KMS-11 (cell line): ENCODE data around the gene RYR2.

Source experiments
- H2AFZ ChIP-seq: fragments of 200-600 bp; sonication (generic); 2 replicates; pipeline ENCODE4 v1.6.1; 2016; ENCODE audit warnings: antibody characterized with exemption, mixed run types, low read depth
- H3K27ac ChIP-seq: fragments of 200-600 bp; sonication (generic); 2 replicates; pipeline ENCODE4 v1.6.1; 2016; ENCODE audit warnings: mild to moderate bottlenecking, mixed run types
- H3K27me3 ChIP-seq: fragments of 200-600 bp; sonication (generic); 2 replicates; pipeline ENCODE4 v1.6.1; 2017; ENCODE audit warnings: mild to moderate bottlenecking, low read depth, mixed run types, moderate library complexity; ENCODE audit not compliant: insufficient read depth
- H3K36me3 ChIP-seq: fragments of 200-600 bp; sonication (generic); 2 replicates; pipeline ENCODE4 v1.6.1; 2017; ENCODE audit warnings: mild to moderate bottlenecking, mixed run types; ENCODE audit not compliant: insufficient read depth
- H3K4me1 ChIP-seq: fragments of 200-600 bp; sonication (generic); 2 replicates; pipeline ENCODE4 v1.6.1; 2016; ENCODE audit warnings: mild to moderate bottlenecking, low read depth, mixed run types; ENCODE audit not compliant: poor library complexity, severe bottlenecking
- H3K4me2 ChIP-seq: fragments of 200-600 bp; sonication (generic); 2 replicates; pipeline ENCODE4 v1.7.0; 2016; ENCODE audit warnings: mild to moderate bottlenecking, mixed run types
- H3K4me3 ChIP-seq: fragments of 200-600 bp; sonication (generic); IDR thresholded peaks from 2 replicates; pipeline ENCODE4 v1.6.1; 2017; ENCODE audit warnings: low read depth, low read length, mixed read lengths; ENCODE audit not compliant: insufficient read depth
- H3K79me2 ChIP-seq: fragments of 200-600 bp; sonication (generic); 2 replicates; pipeline ENCODE4 v1.6.1; 2016; ENCODE audit warnings: low read depth, mixed run types; ENCODE audit not compliant: insufficient read depth
- H3K9ac ChIP-seq: fragments of 200-600 bp; sonication (generic); 2 replicates; pipeline ENCODE4 v1.6.1; 2016; ENCODE audit warnings: mild to moderate bottlenecking, mixed run types
- H4K20me1 ChIP-seq: fragments of 200-600 bp; sonication (generic); 2 replicates; pipeline ENCODE4 v1.6.1; 2016; ENCODE audit warnings: mild to moderate bottlenecking, mixed run types; ENCODE audit not compliant: insufficient read depth
- TF ChIP-seq, protein P1 (sequence below): fragments of 200-600 bp; sonication (generic); conservative IDR thresholded peaks from 2 replicates; pipeline ENCODE4 v1.6.1; 2017; ENCODE audit warnings: low read depth, mild to moderate bottlenecking, antibody characterized with exemption, low read length, moderate library complexity, mixed read lengths

Gene RYR2

DNA sequence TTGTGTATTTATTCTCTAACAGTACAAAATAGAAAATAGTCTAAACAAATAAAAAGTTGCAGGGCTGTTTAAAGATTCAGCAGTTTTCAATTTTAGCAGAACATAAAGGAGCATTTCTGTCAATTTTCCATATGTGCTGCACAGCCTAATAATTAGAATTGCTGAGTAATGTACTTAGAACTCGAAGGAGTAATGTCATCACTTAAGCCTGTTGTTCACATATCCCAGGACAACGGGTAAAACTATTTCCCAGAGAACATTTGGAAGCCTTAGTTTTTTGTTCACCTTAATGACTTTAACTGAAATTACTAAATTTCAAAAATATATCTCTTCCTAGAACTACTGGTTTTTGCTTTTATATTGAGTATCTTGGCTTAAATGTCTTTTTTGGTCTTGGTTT is 767.1 kb downstream of the RYR2 start:
- Histone ChIP-seq H4K20me1 (no peaks in the 10 kb centered on the region), H3K27ac (no peak overlapping the region), H3K4me3 (no peak overlapping the region), H2AFZ (no peak overlapping the region), H3K4me2 (no peak overlapping the region), H3K9ac (no peak overlapping the region), H3K36me3 (no peaks in the 10 kb centered on the region), H3K4me1 (no peaks in the 10 kb centered on the region), H3K79me2 (no peaks in the 10 kb centered on the region), H3K27me3 (no peaks in the 10 kb centered on the region)
- TF ChIP-seq, protein P1, sequence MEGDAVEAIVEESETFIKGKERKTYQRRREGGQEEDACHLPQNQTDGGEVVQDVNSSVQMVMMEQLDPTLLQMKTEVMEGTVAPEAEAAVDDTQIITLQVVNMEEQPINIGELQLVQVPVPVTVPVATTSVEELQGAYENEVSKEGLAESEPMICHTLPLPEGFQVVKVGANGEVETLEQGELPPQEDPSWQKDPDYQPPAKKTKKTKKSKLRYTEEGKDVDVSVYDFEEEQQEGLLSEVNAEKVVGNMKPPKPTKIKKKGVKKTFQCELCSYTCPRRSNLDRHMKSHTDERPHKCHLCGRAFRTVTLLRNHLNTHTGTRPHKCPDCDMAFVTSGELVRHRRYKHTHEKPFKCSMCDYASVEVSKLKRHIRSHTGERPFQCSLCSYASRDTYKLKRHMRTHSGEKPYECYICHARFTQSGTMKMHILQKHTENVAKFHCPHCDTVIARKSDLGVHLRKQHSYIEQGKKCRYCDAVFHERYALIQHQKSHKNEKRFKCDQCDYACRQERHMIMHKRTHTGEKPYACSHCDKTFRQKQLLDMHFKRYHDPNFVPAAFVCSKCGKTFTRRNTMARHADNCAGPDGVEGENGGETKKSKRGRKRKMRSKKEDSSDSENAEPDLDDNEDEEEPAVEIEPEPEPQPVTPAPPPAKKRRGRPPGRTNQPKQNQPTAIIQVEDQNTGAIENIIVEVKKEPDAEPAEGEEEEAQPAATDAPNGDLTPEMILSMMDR = no peak

DNA sequence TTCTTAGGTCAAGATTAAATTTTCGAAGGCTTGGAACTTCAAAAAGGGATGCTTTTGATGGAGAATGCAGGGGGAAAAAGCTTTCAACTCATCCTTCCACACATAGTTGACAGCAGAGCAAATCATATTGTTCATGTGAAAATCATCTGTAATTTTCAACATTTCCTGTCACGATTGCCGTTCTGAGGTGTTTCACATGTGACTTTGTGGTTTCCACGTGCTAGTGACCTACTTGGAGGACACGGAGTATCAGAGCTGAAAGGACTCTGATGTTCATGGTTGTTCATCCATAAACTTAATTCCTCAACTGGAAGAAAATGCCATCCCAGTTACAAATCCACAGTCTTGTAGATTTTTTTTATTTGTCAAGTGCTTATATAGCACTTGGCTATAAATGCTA is 769.6 kb downstream of the RYR2 start:
- no peaks in the 10 kb centered on the region for H3K4me1 ChIP-seq
- H3K27me3 ChIP-seq = no peaks in the 10 kb centered on the region
- H3K36me3 ChIP-seq = no peaks in the 10 kb centered on the region
- no peak overlapping the region for H3K9ac ChIP-seq
- no peaks in the 10 kb centered on the region for H3K79me2 ChIP-seq
- TF ChIP-seq, protein P1 = no peak
- no peak overlapping the region for H3K4me2 ChIP-seq
- H2AFZ ChIP-seq = no peak overlapping the region
- no peak overlapping the region for H3K27ac ChIP-seq
- H3K4me3 ChIP-seq = no peak overlapping the region
- no peaks in the 10 kb centered on the region for H4K20me1 ChIP-seq

DNA sequence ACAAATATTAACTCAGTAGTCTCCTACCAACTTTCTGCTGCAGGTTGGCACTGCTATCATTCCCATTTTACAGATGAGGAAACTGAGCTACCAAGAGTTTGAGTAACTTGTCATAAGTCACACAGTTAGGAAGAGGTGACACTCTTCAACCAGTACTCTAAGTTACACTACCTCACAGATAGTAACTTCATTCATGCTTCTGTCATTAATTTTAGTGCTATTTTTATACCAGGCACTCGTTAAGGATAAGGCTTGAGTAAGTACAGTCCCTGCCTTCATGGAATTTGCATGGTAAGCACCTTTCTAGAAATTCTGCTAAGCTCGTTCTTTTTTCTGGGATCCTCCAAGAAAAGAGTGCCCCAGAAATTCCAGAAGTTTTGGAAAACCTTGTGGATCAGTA is 770.1 kb downstream of the RYR2 start:
- Histone ChIP-seq H3K4me1 (no peaks in the 10 kb centered on the region), H3K27me3 (no peaks in the 10 kb centered on the region), H4K20me1 (no peaks in the 10 kb centered on the region), H3K4me2 (no peak overlapping the region), H3K79me2 (no peaks in the 10 kb centered on the region), H3K27ac (no peak overlapping the region), H3K36me3 (no peaks in the 10 kb centered on the region), H2AFZ (no peak overlapping the region), H3K4me3 (no peak overlapping the region), H3K9ac (no peak overlapping the region)
- TF ChIP-seq, protein P1 = no peak

DNA sequence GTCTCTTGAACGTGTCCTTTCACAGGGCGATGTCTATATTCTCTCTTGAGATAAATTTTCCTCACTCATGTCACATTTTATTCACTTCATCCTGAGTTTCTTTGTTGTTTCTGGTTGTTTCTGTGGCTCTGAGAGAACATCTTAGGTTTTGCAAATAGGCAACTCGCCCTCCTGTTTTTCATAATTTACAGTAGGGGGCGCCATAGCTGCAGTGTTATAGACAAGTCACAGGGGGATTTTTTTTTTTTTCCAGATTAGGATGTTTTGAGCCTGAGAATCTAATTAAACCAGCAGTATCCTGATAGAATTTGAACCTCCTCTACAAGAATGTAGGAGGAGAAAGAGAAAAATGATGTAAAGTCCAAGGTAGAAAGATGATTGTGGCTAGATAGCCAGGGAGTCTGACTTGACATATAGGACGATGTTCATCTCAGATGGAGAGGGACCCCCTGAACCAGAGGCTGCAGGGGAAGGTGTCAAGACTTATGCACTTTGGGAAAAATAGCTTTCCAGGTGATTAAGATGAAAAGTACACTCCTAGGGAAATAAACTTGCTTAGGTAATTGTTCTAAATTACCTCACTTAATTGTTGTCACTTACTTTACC is 772.4 kb downstream of the RYR2 start:
- H2AFZ ChIP-seq = no peak overlapping the region
- no peaks in the 10 kb centered on the region for H4K20me1 ChIP-seq
- TF ChIP-seq, protein P1 = peak; percentile 81
- no peaks in the 10 kb centered on the region for H3K36me3 ChIP-seq
- no peak overlapping the region for H3K9ac ChIP-seq
- no peak overlapping the region for H3K4me3 ChIP-seq
- H3K4me2 ChIP-seq = no peak overlapping the region
- H3K79me2 ChIP-seq = no peaks in the 10 kb centered on the region
- H3K27me3 ChIP-seq = no peaks in the 10 kb centered on the region
- H3K4me1 ChIP-seq = no peaks in the 10 kb centered on the region
- no peak overlapping the region for H3K27ac ChIP-seq
